SK-N-SH (cell line): ENCODE results near the gene NIBAN1. TPM values are rescaled to one million over a fixed set of nuclear protein-coding genes. Genes with fewer than 3 reads are reported as not detected.

Source experiments
- CTCF ChIA-PET: fragments of 300-600, 350-600 bp; formaldehyde crosslinking; extraction: SDS; loops from one replicate; lab custom pipeline; 2021; lab: Yijun Ruan, JAX
- POLR2A ChIA-PET: fragments of 350-600 bp; sonication (Branson Sonifier 250); formaldehyde crosslinking; extraction: SDS; loops from one replicate; lab custom pipeline; 2020; ENCODE audit warnings: antibody characterized with exemption, inconsistent platforms; lab: Yijun Ruan, JAX
- DNase-seq: peaks from one replicate; pipeline ENCODE4 v3.0.0; 2012
- H2AFZ ChIP-seq: fragments of 200-600 bp; sonication (generic); 2 replicates; pipeline ENCODE4 v1.8.1; 2016; ENCODE audit warnings: antibody characterized with exemption, mild to moderate bottlenecking, low read depth
- H3F3A ChIP-seq: fragments of 200-600 bp; sonication (generic); replicated peaks from 2 replicates; pipeline ENCODE3; 2016; ENCODE audit warnings: antibody characterized with exemption, mild to moderate bottlenecking; ENCODE audit not compliant: insufficient read depth
- H3K27ac ChIP-seq, 2 experiments: fragments of 200-500 bp in 1 of 2; fragments of 200-600 bp in 1 of 2; sonication (Bioruptor generic) in 1 of 2; sonication (generic), shearing (Covaris generic) in 1 of 2; 2 replicates each; pipeline versions ENCODE4 v1.5.1 to v1.6.1; 2014 to 2016; ENCODE audit warnings: low read depth in 2 of 2, inconsistent platforms in 1 of 2, low read length in 1 of 2, mild to moderate bottlenecking in 1 of 2, mixed read lengths in 1 of 2
- H3K27me3 ChIP-seq: fragments of 200-600 bp; sonication (generic), shearing (Covaris generic); 2 replicates; pipeline ENCODE4 v1.6.1; 2016; ENCODE audit warnings: mixed run types; ENCODE audit not compliant: insufficient read depth
- H3K36me3 ChIP-seq, 2 experiments: fragments of 200-500 bp in 1 of 2; fragments of 200-600 bp in 1 of 2; sonication (Bioruptor generic) in 1 of 2; sonication (generic) in 1 of 2; replicated peaks in 1 of 2; 2 replicates each; pipeline versions ENCODE3 to v1.5.1; 2014 to 2016; ENCODE audit warnings: low read length in 1 of 2, mild to moderate bottlenecking in 1 of 2; ENCODE audit not compliant: insufficient read depth in 2 of 2, control insufficient read depth in 1 of 2
- H3K4me1 ChIP-seq, 2 experiments: fragments of 200-500 bp in 1 of 2; fragments of 200-600 bp in 1 of 2; sonication (Bioruptor generic) in 1 of 2; sonication (generic), shearing (Covaris generic) in 1 of 2; 2 replicates each; pipeline versions ENCODE4 v1.5.1 to v1.6.1; 2014 to 2016; ENCODE audit warnings: low read depth in 1 of 2, low read length in 1 of 2, mixed run types in 1 of 2; ENCODE audit not compliant: insufficient read depth in 2 of 2, control insufficient read depth in 1 of 2
- H3K4me2 ChIP-seq: fragments of 200-600 bp; sonication (generic), shearing (Covaris generic); 2 replicates; pipeline ENCODE4 v1.6.1; 2017; ENCODE audit warnings: mixed run types
- H3K4me3 ChIP-seq, 2 experiments: fragments of 200-500 bp in 1 of 2; fragments of 200-600 bp in 1 of 2; sonication (Bioruptor generic) in 1 of 2; sonication (generic), shearing (Covaris generic) in 1 of 2; 2 replicates each; pipeline versions ENCODE4 v1.5.1 to v1.8.1; 2014 to 2016; ENCODE audit warnings: low read depth in 2 of 2, inconsistent platforms in 1 of 2, low read length in 1 of 2, mild to moderate bottlenecking in 1 of 2, mixed read lengths in 1 of 2, moderate library complexity in 1 of 2
- H3K79me2 ChIP-seq: fragments of 200-600 bp; sonication (generic); 2 replicates; pipeline ENCODE4 v1.8.1; 2017; ENCODE audit warnings: mild to moderate bottlenecking; ENCODE audit not compliant: insufficient read depth
- H3K9ac ChIP-seq: fragments of 200-600 bp; sonication (generic); 2 replicates; pipeline ENCODE4 v1.6.1; 2017; ENCODE audit warnings: mixed run types
- H3K9me2 ChIP-seq: fragments of 200-600 bp; sonication (generic); 2 replicates; pipeline ENCODE4 v1.6.1; 2017; ENCODE audit warnings: mixed run types
- H3K9me3 ChIP-seq: fragments of 200-600 bp; sonication (generic); 2 replicates; pipeline ENCODE4 v1.6.1; 2017; ENCODE audit warnings: mixed run types, mild to moderate bottlenecking, moderate library complexity
- H4K20me1 ChIP-seq: fragments of 200-600 bp; sonication (generic); 2 replicates; pipeline ENCODE4 v1.6.1; 2017; ENCODE audit warnings: mild to moderate bottlenecking, mixed run types; ENCODE audit not compliant: insufficient read depth
- EP300 ChIP-seq, 2 experiments: IDR thresholded peaks; 2 replicates each; pipeline versions ENCODE4 v1.4.0 to v1.6.1; 2012; ENCODE audit warnings: borderline replicate concordance in 1 of 2, low read depth in 1 of 2, low read length in 1 of 2
- EZH2phosphoT487 ChIP-seq: fragments of 200-600 bp; sonication (generic); IDR thresholded peaks from 2 replicates; pipeline ENCODE4 v1.6.1; 2017; ENCODE audit warnings: low read depth, mixed run types, mild to moderate bottlenecking, antibody characterized with exemption, moderate library complexity, borderline replicate concordance
- FOSL2 ChIP-seq: IDR thresholded peaks from 2 replicates; pipeline ENCODE4 v1.4.0; 2012; ENCODE audit warnings: low read depth, mild to moderate bottlenecking, moderate library complexity, borderline replicate concordance
- GATA2 ChIP-seq: sonication (generic); formaldehyde crosslinking; IDR thresholded peaks from 2 replicates; pipeline ENCODE4 v1.5.0; 2020; ENCODE audit warnings: mild to moderate bottlenecking, missing genetic modification reagents
- IRF3 ChIP-seq: fragments of 150-350 bp; IDR thresholded peaks from 2 replicates; pipeline ENCODE4 v1.6.1; 2016; ENCODE audit warnings: mild to moderate bottlenecking, low read depth, low read length
- MAX ChIP-seq: IDR thresholded peaks from 2 replicates; pipeline ENCODE4 v1.4.0; 2012; ENCODE audit warnings: low read depth
- MEF2A ChIP-seq: IDR thresholded peaks from 2 replicates; pipeline ENCODE4 v1.4.0; 2012; ENCODE audit warnings: low read depth, borderline replicate concordance
- NFIC ChIP-seq: IDR thresholded peaks from 2 replicates; pipeline ENCODE4 v1.4.0; 2012; ENCODE audit warnings: borderline replicate concordance
- POLR2AphosphoS5 ChIP-seq: IDR thresholded peaks from 2 replicates; pipeline ENCODE4 v1.6.1; 2012; ENCODE audit warnings: low read depth, low read length
- RAD21 ChIP-seq: IDR thresholded peaks from 2 replicates; pipeline ENCODE4 v1.6.1; 2012; ENCODE audit warnings: mild to moderate bottlenecking, low read length
- RCOR1 ChIP-seq: fragments of 150-350 bp; IDR thresholded peaks from 2 replicates; pipeline ENCODE4 v1.6.1; 2017; ENCODE audit warnings: antibody characterized with exemption, low read length
- RXRA ChIP-seq: IDR thresholded peaks from 2 replicates; pipeline ENCODE4 v1.4.0; 2012; ENCODE audit warnings: low read depth, mild to moderate bottlenecking, borderline replicate concordance
- TCF12 ChIP-seq: IDR thresholded peaks from 2 replicates; pipeline ENCODE4 v1.4.0; 2012
- USF1 ChIP-seq: IDR thresholded peaks from 2 replicates; pipeline ENCODE4 v1.4.0; 2012; ENCODE audit warnings: low read depth, borderline replicate concordance
- USF2 ChIP-seq: fragments of 150-350 bp; IDR thresholded peaks from 2 replicates; pipeline ENCODE4 v1.6.1; 2017; ENCODE audit warnings: antibody characterized with exemption, low read length, low read depth, borderline replicate concordance
- YY1 ChIP-seq: IDR thresholded peaks from 2 replicates; pipeline ENCODE4 v1.4.0; 2012; ENCODE audit warnings: low read depth, mild to moderate bottlenecking
- ZBTB33 ChIP-seq: IDR thresholded peaks from 2 replicates; pipeline ENCODE4 v1.4.0; 2012; ENCODE audit warnings: low read depth, borderline replicate concordance
- WGBS: methylation state at CpG from one replicate; pipeline ENCODE4 v1.1.6; 2017; ENCODE audit warnings: low lambda C conversion rate; 5-methylcytosine and 5-hydroxymethylcytosine counted together
- polyA plus RNA-seq, 3 experiments: library from polyadenylated mRNA; depleted of rRNA; stranded (reverse); fragments of >200 nt; gene quantifications; 2 replicates each; pipeline ENCODE4 v1.2.3, GENCODE V29; 2012

The NIBAN1 gene
- polyA plus RNA-seq, 1 of the 3 experiments (the other 2 are of a cell fraction): 23.9 TPM

GRCh38 chr1:184931566-184931965 lies 42.7 kb downstream of the NIBAN1 start:
- Histone ChIP-seq H3K36me3 (peaks cover 0 to 5% of the 10 kb centered on the region in 2 experiments), H3K27me3 (no peaks in the 10 kb centered on the region), H3K79me2 (no peaks in the 10 kb centered on the region), H3F3A (peaks cover 6% of the 10 kb centered on the region), H3K9me3 (no peaks in the 10 kb centered on the region), H3K9ac (no peak overlapping the region), H4K20me1 (no peaks in the 10 kb centered on the region), H3K9me2 (peaks cover 4% of the 10 kb centered on the region; the same call in 1 of the 2 replicates), H3K27ac (no peak overlapping the region), H2AFZ (no peak overlapping the region), H3K4me1 (no peaks in the 10 kb centered on the region; a peak in 1 of 4 replicates), H3K4me2 (no peak overlapping the region), H3K4me3 (no peak overlapping the region)
- POLR2A ChIA-PET: no interaction called here
- DNase-seq: no peak
- 82% methylated on average over 1 of the region's 1 CpG for WGBS
- CTCF ChIA-PET: interaction anchor here (1.7 kb wide), 1 partner anchor 12 kb away, joined by 4 read pairs; no protein-coding TSS in a partner anchor
- TF ChIP-seq NFIC: no peak
- TF ChIP-seq MEF2A: no peak
- TF ChIP-seq RCOR1: no peak
- no peak for TF ChIP-seq FOSL2
- TF ChIP-seq RAD21: no peak
- TF ChIP-seq IRF3: no peak
- TF ChIP-seq MAX: no peak
- TF ChIP-seq EP300 (IDR thresholded peaks at IDR 0.05; ENCODE audit: borderline replicate concordance in 1 of 2, low read depth in 1 of 2, low read length in 1 of 2): no peak
- TF ChIP-seq USF2: no peak
- TF ChIP-seq USF1: no peak
- no peak for TF ChIP-seq EZH2phosphoT487
- TF ChIP-seq TCF12: no peak
- no peak for TF ChIP-seq ZBTB33
- TF ChIP-seq GATA2 (CRISPR knock-in tag): no peak
- no peak for TF ChIP-seq YY1
- no peak for TF ChIP-seq POLR2AphosphoS5
- no peak for TF ChIP-seq RXRA
- TF ChIP-seq, all 33 proteins: peak for 0
